ENCODE results near the gene SKOR1.

DNA sequence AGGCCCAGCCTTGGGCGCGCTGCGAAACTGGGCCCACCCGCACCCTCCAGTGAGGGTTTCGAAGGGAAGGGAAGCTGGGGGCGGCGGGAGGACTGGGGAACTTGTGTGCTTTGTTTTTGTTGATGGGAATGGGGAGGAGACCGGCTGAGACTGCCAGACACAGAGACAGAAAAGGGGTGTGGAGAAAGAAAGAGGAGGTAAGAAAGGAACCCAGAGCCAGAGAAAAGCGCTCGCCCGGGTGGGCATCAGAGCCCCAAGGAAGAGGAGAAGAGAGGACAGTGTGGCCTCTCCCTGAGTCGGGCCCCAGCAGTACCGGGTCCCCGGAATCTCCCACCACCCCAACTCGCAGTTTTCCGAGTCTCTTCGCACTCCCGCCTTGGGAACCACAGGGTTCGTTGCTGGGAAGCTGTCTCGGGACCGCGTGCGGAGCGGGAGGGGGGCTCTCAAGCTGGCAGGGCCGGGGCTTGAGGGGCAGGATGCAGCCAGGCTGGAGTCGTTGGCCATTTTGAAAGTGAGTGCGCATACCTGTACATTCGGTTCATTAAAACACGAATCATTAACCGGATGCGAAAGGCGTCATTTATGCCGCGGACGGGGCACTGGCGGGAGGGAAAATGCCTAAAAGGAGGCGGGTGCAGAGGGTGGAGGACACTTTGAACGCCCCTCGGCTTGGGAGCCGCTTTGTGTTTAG, 3.1 kb downstream of the SKOR1 start:
- TF ChIP-seq, protein P1, sequence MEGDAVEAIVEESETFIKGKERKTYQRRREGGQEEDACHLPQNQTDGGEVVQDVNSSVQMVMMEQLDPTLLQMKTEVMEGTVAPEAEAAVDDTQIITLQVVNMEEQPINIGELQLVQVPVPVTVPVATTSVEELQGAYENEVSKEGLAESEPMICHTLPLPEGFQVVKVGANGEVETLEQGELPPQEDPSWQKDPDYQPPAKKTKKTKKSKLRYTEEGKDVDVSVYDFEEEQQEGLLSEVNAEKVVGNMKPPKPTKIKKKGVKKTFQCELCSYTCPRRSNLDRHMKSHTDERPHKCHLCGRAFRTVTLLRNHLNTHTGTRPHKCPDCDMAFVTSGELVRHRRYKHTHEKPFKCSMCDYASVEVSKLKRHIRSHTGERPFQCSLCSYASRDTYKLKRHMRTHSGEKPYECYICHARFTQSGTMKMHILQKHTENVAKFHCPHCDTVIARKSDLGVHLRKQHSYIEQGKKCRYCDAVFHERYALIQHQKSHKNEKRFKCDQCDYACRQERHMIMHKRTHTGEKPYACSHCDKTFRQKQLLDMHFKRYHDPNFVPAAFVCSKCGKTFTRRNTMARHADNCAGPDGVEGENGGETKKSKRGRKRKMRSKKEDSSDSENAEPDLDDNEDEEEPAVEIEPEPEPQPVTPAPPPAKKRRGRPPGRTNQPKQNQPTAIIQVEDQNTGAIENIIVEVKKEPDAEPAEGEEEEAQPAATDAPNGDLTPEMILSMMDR (conservative IDR thresholded peaks at IDR 0.05; ENCODE audit: low read length), result no peak
- TF ChIP-seq EZH2phosphoT487 (IDR thresholded peaks at IDR 0.05; ENCODE audit: borderline replicate concordance, low read depth, low read length), result no peak

Measured in OCI-LY7 (cell line).